PC-9 (cell line): Measurements from ENCODE around the gene SHISA9. TPM values are rescaled to one million over a fixed set of nuclear protein-coding genes. Genes with fewer than 3 reads are reported as not detected.

ENCODE experiments used
- BruUV-seq: library from RNA; stranded (reverse); fragments of 400-500 nt; replicated peaks from 2 replicates; lab custom pipeline; 2021; lab: Mats Ljungman, UMichigan
- CTCF ChIA-PET: fragments of 300-600 bp; sonication (Branson Sonifier 250); formaldehyde crosslinking; loops from one replicate; lab custom pipeline; 2022; ENCODE audit warnings: antibody characterized with exemption; lab: Charles Lee
- POLR2A ChIA-PET: fragments of 300-600 bp; sonication (Branson Sonifier 250); formaldehyde crosslinking; loops from one replicate; lab custom pipeline; 2022; ENCODE audit warnings: antibody characterized with exemption; ENCODE audit not compliant: unreplicated experiment; lab: Charles Lee
- DNase-seq, 2 experiments: peaks; one replicate each; pipeline versions ENCODE4 v3.0.0 to v3.0.0-alpha.2; 2015 to 2022; ENCODE audit warnings: mixed read lengths in 1 of 2
- H2AFZ ChIP-seq: fragments of 200-600 bp; sonication (generic); 2 replicates; pipeline ENCODE4 v1.8.1; 2017; ENCODE audit warnings: antibody characterized with exemption
- H3F3A ChIP-seq: fragments of 200-600 bp; sonication (generic); 2 replicates; pipeline ENCODE4 v1.8.1; 2017; ENCODE audit warnings: antibody characterized with exemption, mild to moderate bottlenecking, low read depth; ENCODE audit not compliant: insufficient read depth
- H3K27ac ChIP-seq: fragments of 200-600 bp; sonication (generic); 2 replicates; pipeline ENCODE4 v1.6.1; 2016; ENCODE audit warnings: mixed run types
- H3K27me3 ChIP-seq: fragments of 200-600 bp; sonication (generic); 2 replicates; pipeline ENCODE4 v1.6.1; 2016; ENCODE audit warnings: low read depth, mixed run types; ENCODE audit not compliant: insufficient read depth
- H3K36me3 ChIP-seq: fragments of 200-600 bp; sonication (generic); 2 replicates; pipeline ENCODE4 v1.6.1; 2016; ENCODE audit warnings: low read depth, mixed run types
- H3K4me1 ChIP-seq: fragments of 200-600 bp; sonication (generic); replicated peaks from 2 replicates; pipeline ENCODE4 v1.6.1; 2016; ENCODE audit warnings: mixed run types; ENCODE audit not compliant: insufficient read depth
- H3K4me2 ChIP-seq: fragments of 200-600 bp; sonication (generic); 2 replicates; pipeline ENCODE4 v1.6.1; 2017; ENCODE audit warnings: mixed run types
- H3K4me3 ChIP-seq: fragments of 200-600 bp; sonication (generic); 2 replicates; pipeline ENCODE4 v1.6.1; 2016; ENCODE audit warnings: mixed run types
- H3K79me2 ChIP-seq: fragments of 200-600 bp; sonication (generic); 2 replicates; pipeline ENCODE4 v1.6.1; 2017; ENCODE audit warnings: low read depth, mixed run types
- H3K9me2 ChIP-seq: fragments of 200-600 bp; sonication (generic); 2 replicates; pipeline ENCODE4 v1.8.1; 2017; ENCODE audit warnings: mild to moderate bottlenecking; ENCODE audit not compliant: insufficient read depth
- H3K9me3 ChIP-seq: fragments of 200-600 bp; sonication (generic); 2 replicates; pipeline ENCODE4 v1.8.1; 2016; ENCODE audit warnings: low read depth; ENCODE audit not compliant: insufficient read depth
- H4K20me1 ChIP-seq: fragments of 200-600 bp; sonication (generic); 2 replicates; pipeline ENCODE4 v1.8.1; 2017; ENCODE audit not compliant: insufficient read depth
- CTCF ChIP-seq: fragments of 200-600 bp; sonication (generic); conservative IDR thresholded peaks from 2 replicates; pipeline ENCODE4 v1.6.1; 2017; ENCODE audit warnings: mixed run types, antibody characterized with exemption, mild to moderate bottlenecking, moderate library complexity
- EZH2 ChIP-seq: fragments of 200-600 bp; sonication (generic); IDR thresholded peaks from 2 replicates; pipeline ENCODE4 v1.8.0; 2017; ENCODE audit warnings: antibody characterized with exemption, low read depth
- intact Hi-C: fragments of 100-400 bp; cut with micrococcal nuclease; formaldehyde crosslinking; loops from one replicate; pipeline ENCODE4 v1.10.0; 2022; ENCODE audit not compliant: unreplicated experiment
- total RNA-seq: library from RNA; stranded (reverse); gene quantifications from 2 replicates; pipeline ENCODE4 v1.2.3, GENCODE V29; 2021

The SHISA9 gene
- total RNA-seq, 1 experiment from 2014 or later, result 80.5 TPM

DNA sequence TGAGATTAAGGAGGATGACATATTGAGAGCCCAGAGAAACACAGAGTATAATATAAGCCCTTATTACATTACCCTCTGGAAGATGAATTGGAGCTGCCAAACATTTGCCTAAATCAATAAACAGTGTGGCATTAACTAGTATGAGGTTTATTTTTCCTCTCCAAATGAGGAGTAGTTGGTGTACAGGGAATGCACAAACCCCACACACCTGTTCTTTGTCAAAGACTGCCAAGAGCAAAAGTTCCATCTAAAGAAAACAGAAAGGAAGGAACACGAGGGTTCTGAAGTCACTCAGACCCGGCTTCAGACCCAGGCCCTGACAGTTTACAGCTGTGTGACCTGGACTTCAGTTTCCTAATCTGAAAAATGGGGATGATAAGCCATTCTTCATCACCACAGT, 138.1 kb downstream of the SHISA9 start:
- Histone ChIP-seq H3K4me2 (no peak overlapping the region), H3K27me3 (no peaks in the 10 kb centered on the region), H3K4me1 (0 out of 2 replicates have a peak, but pooled peaks cover 4% of the 10 kb centered on the region), H4K20me1 (peaks cover 96% of the 10 kb centered on the region), H3K79me2 (peaks cover 93% of the 10 kb centered on the region), H3K9me2 (no peaks in the 10 kb centered on the region), H3K27ac (no peak overlapping the region), H3K4me3 (no peak overlapping the region), H3F3A (peaks cover 17% of the 10 kb centered on the region; the same call in 1 of the 2 replicates), H3K9me3 (no peaks in the 10 kb centered on the region), H3K36me3 (no peaks in the 10 kb centered on the region), H2AFZ (no peak overlapping the region)
- intact Hi-C loops, result no loop called here
- CTCF ChIA-PET, result interaction anchor here (0.6 kb wide), 1 partner anchor 18 kb away, joined by 11 read pairs; no protein-coding TSS in a partner anchor
- POLR2A ChIA-PET, result no interaction called here
- DNase-seq, result no peak
- no TSS peak for BruUV-seq
- TF ChIP-seq CTCF (no peak), EZH2 (no peak)

DNA sequence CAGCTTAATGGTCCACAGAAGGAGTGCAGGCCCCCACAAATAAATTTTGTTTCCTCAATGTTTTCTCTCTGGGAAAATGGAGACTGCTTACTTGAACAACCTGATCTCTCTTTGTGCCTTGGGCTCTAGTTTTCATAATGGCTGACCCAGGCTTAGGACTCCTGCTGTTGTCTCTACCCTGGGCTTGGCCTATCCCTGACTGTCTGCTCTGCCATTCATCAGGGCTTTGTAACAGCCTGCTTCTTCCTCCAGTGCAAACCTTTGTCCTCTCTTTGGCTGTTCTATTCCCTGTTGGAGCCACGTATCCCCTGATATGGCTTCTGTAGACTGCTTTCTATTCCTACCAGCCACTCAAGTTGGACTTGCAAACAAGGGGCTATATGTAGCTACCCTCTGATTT, 139.8 kb downstream of the SHISA9 start:
- peaks cover 95% of the 10 kb centered on the region for H4K20me1 ChIP-seq
- no TSS peak for BruUV-seq
- DNase-seq, result no peak
- H3K4me1 ChIP-seq, result 0 out of 2 replicates have a peak, but pooled peaks cover 4% of the 10 kb centered on the region
- ChIA-PET POLR2A (no interaction called here), CTCF (no interaction called here)
- H3K27me3 ChIP-seq, result no peaks in the 10 kb centered on the region
- no peak overlapping the region for H2AFZ ChIP-seq
- no peaks in the 10 kb centered on the region for H3K9me2 ChIP-seq
- H3K27ac ChIP-seq, result no peak overlapping the region
- intact Hi-C loops, result no loop called here
- H3K36me3 ChIP-seq, result no peaks in the 10 kb centered on the region
- no peaks in the 10 kb centered on the region for H3K9me3 ChIP-seq
- TF ChIP-seq CTCF (no peak), EZH2 (no peak)
- H3F3A ChIP-seq, result 0 out of 2 replicates have a peak, but pooled peaks cover 8% of the 10 kb centered on the region
- H3K4me2 ChIP-seq, result no peak overlapping the region
- peaks cover 93% of the 10 kb centered on the region for H3K79me2 ChIP-seq
- H3K4me3 ChIP-seq, result no peak overlapping the region

DNA sequence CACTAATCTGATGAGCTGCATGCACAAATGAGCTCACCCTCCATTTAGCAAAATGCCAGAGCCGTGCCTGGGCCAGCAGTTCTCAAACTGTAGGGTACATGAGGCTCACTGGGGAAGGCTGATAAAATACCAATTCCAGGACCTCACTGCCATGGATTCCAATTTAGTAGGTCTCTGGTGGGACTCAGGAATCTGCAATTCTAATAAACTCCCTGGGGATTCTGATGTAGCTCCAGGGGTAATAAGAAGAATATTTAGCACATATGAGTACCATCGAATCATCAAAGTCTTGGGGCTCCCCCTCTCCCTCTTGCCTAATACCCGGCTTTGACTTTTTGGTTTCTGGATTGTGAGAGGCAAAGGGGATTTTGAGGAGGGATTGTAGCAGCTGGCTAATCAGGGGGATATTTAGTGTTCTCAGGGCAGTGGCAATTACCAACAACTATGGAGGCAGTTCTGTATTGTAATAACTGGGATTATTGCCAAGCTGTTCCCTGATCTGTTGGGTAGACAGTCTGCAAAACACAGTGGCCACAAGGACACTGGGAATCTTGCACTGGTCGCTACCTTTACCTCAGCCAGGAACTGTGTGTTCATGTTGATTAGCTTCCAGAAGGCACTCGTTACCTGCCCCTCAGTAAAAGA, 140.4 kb downstream of the SHISA9 start:
- Histone ChIP-seq H4K20me1 (peaks cover 95% of the 10 kb centered on the region), H3K27ac (no peak overlapping the region), H2AFZ (no peak overlapping the region), H3K36me3 (no peaks in the 10 kb centered on the region), H3F3A (0 out of 2 replicates have a peak, but pooled peaks cover 7% of the 10 kb centered on the region), H3K4me1 (0 out of 2 replicates have a peak, but pooled peaks cover 4% of the 10 kb centered on the region), H3K9me2 (no peaks in the 10 kb centered on the region), H3K79me2 (peaks cover 93% of the 10 kb centered on the region), H3K4me2 (no peak overlapping the region), H3K27me3 (no peaks in the 10 kb centered on the region), H3K9me3 (no peaks in the 10 kb centered on the region), H3K4me3 (no peak overlapping the region)
- ChIA-PET CTCF (no interaction called here), POLR2A (no interaction called here)
- no TSS peak for BruUV-seq
- TF ChIP-seq CTCF (no peak), EZH2 (no peak)
- no peak for DNase-seq
- intact Hi-C loops, result no loop called here
